Activated CD8-positive, alpha-beta memory T cell treated with anti-CD3 and anti-CD28 coated beads for 48 hours (primary cell): ENCODE data around the gene SEZ6.

Experiments
- DNase-seq, 3 experiments: peaks; one replicate each; pipeline ENCODE4 v3.0.0-alpha.2; 2020; ENCODE audit warnings: low read depth in 2 of 3, low spot score in 2 of 3

SEZ6 gene

DNA sequence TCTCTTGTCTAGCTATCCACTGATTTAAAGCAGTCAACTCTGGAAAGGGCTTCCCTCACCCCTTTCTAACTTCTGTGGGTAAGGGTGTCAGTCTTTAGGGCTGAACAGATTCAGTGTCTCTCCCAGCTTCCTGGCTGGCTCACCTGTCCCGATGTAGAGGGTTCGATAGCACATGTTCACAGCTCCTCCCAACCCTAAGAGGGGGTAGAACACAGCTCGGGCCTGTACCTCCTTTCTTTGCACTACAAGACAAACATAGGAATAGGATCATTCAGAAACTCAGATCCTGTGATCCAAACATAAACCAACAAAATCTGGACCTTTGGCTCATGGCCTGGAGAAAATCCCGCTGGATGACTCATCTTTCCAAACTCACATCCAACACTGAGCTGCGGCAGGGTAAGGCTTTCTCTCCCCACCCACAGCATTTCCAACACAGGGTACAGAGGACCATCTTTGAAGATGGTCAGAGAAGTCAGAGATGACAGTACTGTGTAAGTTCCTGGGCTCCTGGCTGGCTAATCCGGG is 97.1 kb downstream of the SEZ6 start:
- no peak for DNase-seq

- no peak for DNase-seq
Measured at GRCh38 chr17:28907709-28908475, 97.9 kb downstream of the SEZ6 start.

DNA sequence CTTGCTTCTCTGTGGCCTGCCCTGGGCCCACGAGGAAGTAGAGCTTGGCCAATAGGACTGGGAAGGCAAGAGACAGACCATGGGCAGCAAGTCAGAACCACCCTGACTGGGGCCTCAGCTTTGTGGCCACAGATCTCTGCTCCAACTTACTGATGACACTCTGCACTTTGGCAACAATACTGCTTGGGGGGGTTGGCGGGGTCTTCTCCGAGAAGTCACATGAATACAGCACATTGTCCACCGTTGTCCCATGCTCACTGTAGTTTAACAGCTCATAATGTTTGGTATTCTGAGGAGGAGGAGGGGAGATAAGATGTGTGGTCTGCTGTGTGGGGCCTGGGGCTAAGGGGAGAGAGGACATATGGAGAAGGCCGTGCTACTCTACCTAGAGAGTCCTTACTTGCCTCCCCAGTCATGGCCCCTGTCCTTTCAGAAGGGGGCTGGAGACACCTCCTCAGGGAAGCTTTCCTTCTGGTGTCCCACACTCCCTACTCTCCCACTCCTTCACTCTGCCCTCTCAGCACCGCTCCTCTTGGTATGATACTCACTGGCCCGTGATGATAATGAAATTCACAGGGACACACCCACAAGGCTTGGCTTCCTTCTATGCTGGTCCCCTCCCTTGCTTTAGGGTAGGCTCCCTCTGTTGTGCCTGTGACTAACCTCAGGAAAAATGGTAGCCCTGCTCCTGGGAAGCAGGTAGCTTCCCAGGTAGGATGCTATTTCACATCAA is 99.0 kb downstream of the SEZ6 start:
- DNase-seq, result no peak

GRCh38 chr17:28906276-28906675 is 99.6 kb downstream of the SEZ6 start:
- no peak for DNase-seq
